Keratinocyte (primary cell): ENCODE results near the gene LIN7B. TPM values are rescaled to one million over a fixed set of nuclear protein-coding genes. Genes with fewer than 3 reads are reported as not detected.

Source experiments
- DNase-seq: peaks from one replicate; pipeline ENCODE4 v3.0.0-alpha.2; 2011; ENCODE audit warnings: low read depth, missing footprints, low spot score
- FAIRE-seq: peaks from 2 replicates; lab custom pipeline; 2011; peaks lifted over from hg19 to GRCh38; lab: Jason Lieb, UNC
- H2AFZ ChIP-seq: 2 replicates; pipeline ENCODE4 v1.6.0; 2012; ENCODE audit warnings: low read length, control low read depth, inconsistent platforms; ENCODE audit not compliant: control insufficient read depth
- H3K27ac ChIP-seq: 2 replicates; pipeline ENCODE4 v1.5.1; 2011; ENCODE audit warnings: low read length; ENCODE audit not compliant: control insufficient read depth, insufficient read depth
- H3K27me3 ChIP-seq: 3 replicates; pipeline ENCODE4 v1.6.0; 2011; ENCODE audit warnings: low read length; ENCODE audit not compliant: control insufficient read depth, insufficient read depth; ENCODE audit errors: extremely low read depth
- H3K36me3 ChIP-seq, 2 experiments: 2 replicates in 1 of 2; 3 replicates in 1 of 2; pipeline ENCODE4 v1.5.1; 2011; ENCODE audit warnings: low read length in 2 of 2, mild to moderate bottlenecking in 1 of 2; ENCODE audit not compliant: control insufficient read depth in 2 of 2, insufficient read depth in 2 of 2; ENCODE audit errors: extremely low read depth in 1 of 2
- H3K4me1 ChIP-seq: 3 replicates; pipeline ENCODE4 v1.5.1; 2011; ENCODE audit warnings: low read length; ENCODE audit not compliant: control insufficient read depth, insufficient read depth; ENCODE audit errors: extremely low read depth
- H3K4me2 ChIP-seq: 3 replicates; pipeline ENCODE4 v1.6.0; 2011; ENCODE audit warnings: low read depth, low read length; ENCODE audit not compliant: control insufficient read depth, insufficient read depth; ENCODE audit errors: extremely low read depth
- H3K4me3 ChIP-seq, 3 experiments: fragments of 200-600 bp in 1 of 3; sonication (generic) in 1 of 3; 2 replicates in 2 of 3; 3 replicates in 1 of 3; pipeline ENCODE4 v1.5.1; 2011 to 2016; ENCODE audit warnings: low read length in 3 of 3, mild to moderate bottlenecking in 3 of 3, control low read depth in 2 of 3, inconsistent platforms in 1 of 3, low read depth in 1 of 3, mixed read lengths in 1 of 3, mixed run types in 1 of 3, moderate library complexity in 1 of 3; ENCODE audit not compliant: control insufficient read depth in 2 of 3, insufficient read depth in 2 of 3; ENCODE audit errors: extremely low read depth in 1 of 3
- H3K79me2 ChIP-seq: 2 replicates; pipeline ENCODE4 v1.6.0; 2012; ENCODE audit warnings: low read length; ENCODE audit not compliant: control insufficient read depth, insufficient read depth
- H3K9ac ChIP-seq: 3 replicates; pipeline ENCODE4 v1.6.0; 2011; ENCODE audit warnings: low read length; ENCODE audit not compliant: control insufficient read depth, insufficient read depth; ENCODE audit errors: extremely low read depth
- H3K9me1 ChIP-seq: 3 replicates; pipeline ENCODE4 v1.6.0; 2011; ENCODE audit warnings: low read length; ENCODE audit not compliant: control insufficient read depth, insufficient read depth; ENCODE audit errors: extremely low read depth
- H3K9me3 ChIP-seq: 2 replicates; pipeline ENCODE4 v1.5.1; 2012; ENCODE audit warnings: low read depth, low read length; ENCODE audit not compliant: control insufficient read depth
- H4K20me1 ChIP-seq: 3 replicates; pipeline ENCODE4 v1.6.0; 2011; ENCODE audit warnings: low read length; ENCODE audit not compliant: control insufficient read depth, insufficient read depth; ENCODE audit errors: extremely low read depth
- CTCF ChIP-seq, 3 experiments: IDR thresholded peaks in 1 of 3; conservative IDR thresholded peaks in 1 of 3; optimal IDR thresholded peaks in 1 of 3; 2 replicates in 2 of 3; 3 replicates in 1 of 3; pipeline versions ENCODE3 to v1.5.1; 2011; ENCODE audit warnings: low read length in 3 of 3, mild to moderate bottlenecking in 3 of 3, moderate library complexity in 2 of 3, control low read depth in 1 of 3, inconsistent platforms in 1 of 3; ENCODE audit not compliant: insufficient read depth in 2 of 3; ENCODE audit errors: extremely low read depth in 1 of 3
- EZH2 ChIP-seq: IDR thresholded peaks from one replicate; pipeline ENCODE4 v1.6.1; 2012; ENCODE audit warnings: inconsistent platforms, mild to moderate bottlenecking, low read length, moderate library complexity
- dilution Hi-C: fragments of 300-500 bp; cut with MboI; formaldehyde crosslinking; loops from one replicate; pipeline ENCODE4 v1.7.0; 2020; ENCODE audit warnings: low sequenced_read_pairs; ENCODE audit not compliant: extremely low pct_ligation_motif_present
- polyA plus RNA-seq, 5 experiments: library from polyadenylated mRNA; depleted of rRNA in 3 of 5; stranded (reverse) in 3 of 5; stranded (forward) in 1 of 5; unstranded in 1 of 5; fragments of >200 nt; gene quantifications; 1 replicate in 1 of 5; 2 replicates in 3 of 5; 3 replicates in 1 of 5; pipeline versions ENCODE4 v1.2.1 to v1.2.3, GENCODE V29; 2011 to 2012; ENCODE audit warnings: missing spikeins in 2 of 5, low read depth in 1 of 5, low replicate concordance in 1 of 5

The LIN7B gene
- polyA plus RNA-seq, 1 donor (not counting 4 experiments of a cell fraction or from before 2014, with no cell fraction given): 1.6 TPM

- Histone ChIP-seq H3K79me2 (peaks cover 56% of the 10 kb centered on the region), H4K20me1 (peaks cover 23% of the 10 kb centered on the region), H3K9me3 (no peaks in the 10 kb centered on the region), H3K36me3 (peaks cover 18 to 31% of the 10 kb centered on the region in 2 experiments), H3K9ac (peak overlapping the region; percentile 91), H3K27ac (peak overlapping the region; percentile 83), H2AFZ (no peak overlapping the region), H3K27me3 (no peaks in the 10 kb centered on the region), H3K4me1 (peaks cover 16% of the 10 kb centered on the region), H3K4me2 (peak overlapping the region; percentile 84), H3K4me3 (peak overlapping the region; percentile 39 to 88 (median 75)), H3K9me1 (no peaks in the 10 kb centered on the region)
- TF ChIP-seq EZH2: no peak
- no peak for TF ChIP-seq CTCF (optimal IDR thresholded peaks at IDR 0.05 in 1 of 3, IDR thresholded peaks at IDR 0.05 in 1 of 3, conservative IDR thresholded peaks at IDR 0.05 in 1 of 3; ENCODE audit: extremely low read depth in 1 of 3, insufficient read depth in 2 of 3, low read length in 3 of 3)
- DNase-seq: no peak
- FAIRE-seq: no peak
- dilution Hi-C loops: no loop called here
These were observed 27.9 kb upstream of the LIN7B start for GRCh38 chr19:49086296-49086695.

GRCh38 chr19:49091391-49092038 lies 22.7 kb upstream of the LIN7B start:
- no peak overlapping the region for H3K4me2 ChIP-seq
- no peaks in the 10 kb centered on the region for H3K9me3 ChIP-seq
- no peak overlapping the region for H3K27ac ChIP-seq
- TF ChIP-seq EZH2 (no peak), CTCF (optimal IDR thresholded peaks at IDR 0.05 in 1 of 3, IDR thresholded peaks at IDR 0.05 in 1 of 3, conservative IDR thresholded peaks at IDR 0.05 in 1 of 3; ENCODE audit: extremely low read depth in 1 of 3, insufficient read depth in 2 of 3, low read length in 3 of 3) (no peak)
- no peak overlapping the region for H3K4me3 ChIP-seq
- peaks cover 82% of the 10 kb centered on the region for H3K79me2 ChIP-seq
- FAIRE-seq (no peak), DNase-seq (no peak)
- no peak overlapping the region for H2AFZ ChIP-seq
- no peaks in the 10 kb centered on the region for H3K27me3 ChIP-seq
- H3K9ac ChIP-seq: no peak overlapping the region
- H4K20me1 ChIP-seq: peaks cover 30% of the 10 kb centered on the region
- H3K9me1 ChIP-seq: no peaks in the 10 kb centered on the region
- dilution Hi-C loops: no loop called here
- H3K36me3 ChIP-seq: peaks cover 32 to 55% of the 10 kb centered on the region in 2 experiments
- peaks cover 9% of the 10 kb centered on the region for H3K4me1 ChIP-seq
